SU-DHL-6 (cell line): Measurements from ENCODE around the gene SMIM43.

Experiments
- EZH2phosphoT487 ChIP-seq: fragments of 200-600 bp; sonication (generic), shearing (Covaris generic); conservative IDR thresholded peaks from 2 replicates; pipeline ENCODE4 v1.6.1; 2018; ENCODE audit warnings: mild to moderate bottlenecking, antibody characterized with exemption, low read length, moderate library complexity, mixed read lengths
- TF ChIP-seq, protein P1 (sequence below): fragments of 200-600 bp; sonication (generic); IDR thresholded peaks from one replicate; pipeline ENCODE4 v1.5.1; 2017; ENCODE audit warnings: antibody characterized with exemption, mild to moderate bottlenecking, low read length, moderate library complexity; ENCODE audit not compliant: insufficient read depth, poor library complexity, severe bottlenecking

DNA sequence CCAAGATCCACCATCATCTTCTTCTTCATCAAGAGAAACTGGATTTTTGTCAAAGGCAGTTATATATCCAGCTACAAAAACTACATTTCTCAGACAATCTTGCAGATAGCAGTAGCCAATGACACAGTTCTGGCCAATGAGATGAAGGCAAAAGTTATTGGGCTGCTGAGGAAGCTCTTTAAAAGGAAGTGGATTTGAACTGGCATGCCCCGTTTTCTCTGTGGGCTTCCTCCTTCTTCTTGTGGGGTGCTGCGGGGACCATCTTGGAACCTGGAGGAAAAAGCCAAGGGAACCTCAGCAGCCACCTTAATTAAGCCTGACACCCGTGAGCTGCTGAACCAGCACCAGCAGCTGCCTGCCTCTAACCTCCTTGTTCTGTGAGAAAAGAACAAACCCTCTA is 4.8 kb downstream of the SMIM43 start:
- TF ChIP-seq, protein P1, sequence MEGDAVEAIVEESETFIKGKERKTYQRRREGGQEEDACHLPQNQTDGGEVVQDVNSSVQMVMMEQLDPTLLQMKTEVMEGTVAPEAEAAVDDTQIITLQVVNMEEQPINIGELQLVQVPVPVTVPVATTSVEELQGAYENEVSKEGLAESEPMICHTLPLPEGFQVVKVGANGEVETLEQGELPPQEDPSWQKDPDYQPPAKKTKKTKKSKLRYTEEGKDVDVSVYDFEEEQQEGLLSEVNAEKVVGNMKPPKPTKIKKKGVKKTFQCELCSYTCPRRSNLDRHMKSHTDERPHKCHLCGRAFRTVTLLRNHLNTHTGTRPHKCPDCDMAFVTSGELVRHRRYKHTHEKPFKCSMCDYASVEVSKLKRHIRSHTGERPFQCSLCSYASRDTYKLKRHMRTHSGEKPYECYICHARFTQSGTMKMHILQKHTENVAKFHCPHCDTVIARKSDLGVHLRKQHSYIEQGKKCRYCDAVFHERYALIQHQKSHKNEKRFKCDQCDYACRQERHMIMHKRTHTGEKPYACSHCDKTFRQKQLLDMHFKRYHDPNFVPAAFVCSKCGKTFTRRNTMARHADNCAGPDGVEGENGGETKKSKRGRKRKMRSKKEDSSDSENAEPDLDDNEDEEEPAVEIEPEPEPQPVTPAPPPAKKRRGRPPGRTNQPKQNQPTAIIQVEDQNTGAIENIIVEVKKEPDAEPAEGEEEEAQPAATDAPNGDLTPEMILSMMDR = no peak
- TF ChIP-seq EZH2phosphoT487 = no peak
